HG03280 (cell line): ENCODE results near the gene TMEFF2.
A peak's percentile ranks its signal among the peaks of the same experiment; 100 is the strongest.

ENCODE experiments used
- ATAC-seq: cut with Tn5 transposase; IDR thresholded peaks from one replicate; pipeline ENCODE4 v1.9.1; 2021; ENCODE audit warnings: mild to moderate bottlenecking, moderate library complexity; ENCODE audit not compliant: unreplicated experiment

Gene TMEFF2

GRCh38 chr2:192070099-192070498, 124.6 kb downstream of the TMEFF2 start:
- no peak for ATAC-seq

- ATAC-seq, result no peak
These were observed 125.3 kb downstream of the TMEFF2 start for GRCh38 chr2:192069417-192069816.

- ATAC-seq, result no peak
These were observed 125.8 kb downstream of the TMEFF2 start for GRCh38 chr2:192068966-192069365.

- no peak for ATAC-seq
These were observed 127.1 kb downstream of the TMEFF2 start for GRCh38 chr2:192067631-192068030.

- no peak for ATAC-seq
These were observed 130.3 kb downstream of the TMEFF2 start for GRCh38 chr2:192064459-192064858.

GRCh38 chr2:192060161-192060560, 134.6 kb downstream of the TMEFF2 start:
- ATAC-seq, result no peak

- ATAC-seq, result no peak
These were observed 135.5 kb downstream of the TMEFF2 start for GRCh38 chr2:192059266-192059665.

GRCh38 chr2:192053921-192054320, 140.8 kb downstream of the TMEFF2 start:
- no peak for ATAC-seq

- ATAC-seq, result no peak
These were observed 143.2 kb downstream of the TMEFF2 start for GRCh38 chr2:192051533-192051932.

GRCh38 chr2:192049362-192049761, 145.4 kb downstream of the TMEFF2 start:
- ATAC-seq, result no peak

GRCh38 chr2:192047315-192048107, 147.2 kb downstream of the TMEFF2 start:
- no peak for ATAC-seq

GRCh38 chr2:192044496-192044895, 150.2 kb downstream of the TMEFF2 start:
- no peak for ATAC-seq

- ATAC-seq, result no peak
These were observed 151.4 kb downstream of the TMEFF2 start for GRCh38 chr2:192043216-192043870.

- no peak for ATAC-seq
These were observed 152.6 kb downstream of the TMEFF2 start for GRCh38 chr2:192042126-192042525.

- no peak for ATAC-seq
These were observed 156.6 kb downstream of the TMEFF2 start for GRCh38 chr2:192038110-192038509.

- no peak for ATAC-seq
These were observed 158.8 kb downstream of the TMEFF2 start for GRCh38 chr2:192035731-192036442.

- no peak for ATAC-seq
These were observed 163.9 kb downstream of the TMEFF2 start for GRCh38 chr2:192030856-192031255.

- no peak for ATAC-seq
These were observed 164.4 kb downstream of the TMEFF2 start for GRCh38 chr2:192030289-192030688.

- ATAC-seq, result peak; percentile 79
These were observed 165.6 kb downstream of the TMEFF2 start for GRCh38 chr2:192029089-192029488.

- ATAC-seq, result no peak
These were observed 168.0 kb downstream of the TMEFF2 start for GRCh38 chr2:192026825-192027120.

GRCh38 chr2:192026059-192026824, 168.5 kb downstream of the TMEFF2 start:
- no peak for ATAC-seq
